Activated CD4-positive, alpha-beta T cell treated with anti-CD3 and anti-CD28 coated beads for 4 hours (primary cell): Measurements from ENCODE around the gene CCDC30.
A peak's percentile ranks its signal among the peaks of the same experiment; 100 is the strongest.
"Not testable (repeated sequence)": the region's sequence is repeated elsewhere in the genome, so short reads cannot be mapped to it uniquely, and the experiment has no call there.

Experiments used
- DNase-seq, 2 donors: peaks; one replicate each; pipeline ENCODE4 v3.0.0-alpha.2; 2020

The CCDC30 gene

DNA sequence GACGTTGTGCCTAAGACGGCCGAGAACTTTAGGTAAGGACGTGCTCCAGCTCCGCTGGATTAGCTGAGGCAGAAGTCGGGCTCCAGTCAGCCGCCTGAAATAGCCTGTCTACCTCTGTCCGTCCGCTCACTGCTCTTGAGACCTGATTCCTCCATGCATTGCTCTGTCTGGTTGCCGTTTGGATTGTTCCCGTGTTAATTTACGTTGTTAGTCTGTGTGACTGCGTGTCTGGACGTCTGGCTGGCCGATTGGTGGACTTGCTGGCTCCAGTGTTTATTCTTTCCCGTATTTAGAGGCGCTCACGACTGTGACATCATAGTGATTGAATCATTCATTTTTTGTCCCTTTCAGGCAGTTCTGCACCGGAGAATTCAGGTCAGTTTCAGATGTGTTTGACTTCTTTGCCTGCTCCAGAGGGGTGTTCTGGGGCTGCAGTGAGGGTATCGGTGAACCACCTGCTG, 195.8 kb downstream of the CCDC30 start:
- no peak for DNase-seq

- no peak for DNase-seq
These were observed 197.9 kb downstream of the CCDC30 start for GRCh38 chr1:42660907-42661500.

- DNase-seq, result no peak
These were observed 206.8 kb downstream of the CCDC30 start for GRCh38 chr1:42669936-42670335.

DNA sequence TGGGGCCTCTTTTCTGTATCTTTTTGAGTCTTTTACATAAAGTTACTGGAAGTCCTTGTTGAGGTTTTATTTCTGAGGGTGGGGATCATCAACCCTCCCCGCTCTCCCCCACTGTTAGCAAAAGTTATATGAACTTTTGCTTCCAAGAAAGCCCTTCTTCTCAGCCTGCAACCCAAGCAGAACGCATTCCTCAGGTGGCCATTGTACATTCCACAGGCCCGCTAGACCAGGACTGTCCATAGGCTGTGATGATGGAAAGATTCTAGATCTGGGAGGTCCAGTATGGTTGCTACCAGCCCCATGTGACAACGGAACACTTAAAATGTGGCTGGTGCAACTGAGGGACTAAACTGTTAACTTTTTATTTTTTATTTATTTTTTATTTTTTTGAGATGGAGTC, 207.3 kb downstream of the CCDC30 start:
- no peak for DNase-seq

DNA sequence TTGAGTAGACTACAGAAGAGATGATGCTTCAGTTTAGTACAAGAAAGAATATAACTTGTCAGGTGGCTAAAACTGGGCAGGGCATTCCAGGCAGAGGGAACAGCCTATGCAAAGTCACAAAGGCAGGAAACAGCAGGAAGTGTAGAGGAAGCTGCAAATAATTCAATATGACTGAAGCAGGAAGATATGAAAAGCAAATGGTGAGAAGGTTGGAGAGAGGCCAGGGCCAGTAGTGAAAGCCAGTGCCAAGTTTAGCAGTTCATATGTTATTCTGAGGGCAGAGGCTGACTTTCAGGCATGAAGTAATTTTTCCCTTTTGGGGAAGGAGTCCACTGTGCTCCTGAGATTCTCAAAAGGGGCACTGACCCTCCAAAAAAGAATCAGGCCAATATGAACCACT, 211.1 kb downstream of the CCDC30 start:
- DNase-seq, result no peak

GRCh38 chr1:42674682-42675081, 211.6 kb downstream of the CCDC30 start:
- no peak for DNase-seq

GRCh38 chr1:42675467-42675866, 212.4 kb downstream of the CCDC30 start:
- no peak for DNase-seq

- no peak for DNase-seq
These were observed 213.5 kb downstream of the CCDC30 start for GRCh38 chr1:42676534-42677087.

DNA sequence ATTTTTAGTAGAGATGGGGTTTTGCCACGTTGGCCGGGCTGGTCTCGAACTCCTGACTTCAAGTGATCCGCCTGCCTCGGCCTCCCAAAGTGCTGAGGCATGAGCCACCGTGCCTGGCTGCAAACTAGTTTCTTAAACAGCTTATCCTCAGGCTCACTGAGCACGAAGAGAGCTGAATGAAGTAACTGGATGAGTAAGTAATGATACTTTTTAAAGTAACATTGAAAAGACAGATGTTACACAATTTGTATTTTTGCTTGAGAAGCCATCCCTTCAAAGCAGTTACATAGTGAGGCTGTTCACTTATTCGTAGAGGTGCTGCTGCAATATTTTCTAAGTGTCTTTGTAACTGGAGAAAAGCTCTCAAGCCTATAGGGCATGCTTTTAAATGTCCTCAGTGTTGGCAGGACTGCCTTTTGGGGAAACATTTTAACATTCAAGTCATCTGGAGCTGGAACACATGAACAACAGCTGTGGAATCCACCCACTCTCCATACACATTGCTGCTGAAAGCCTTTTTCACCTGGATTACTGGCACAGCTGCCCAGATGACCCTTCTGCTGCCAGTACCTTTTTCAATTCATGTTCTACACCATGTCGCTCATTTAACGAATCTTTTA, 216.4 kb downstream of the CCDC30 start:
- no peak for DNase-seq

- DNase-seq, result no peak
These were observed 217.0 kb downstream of the CCDC30 start for GRCh38 chr1:42680055-42680454.

DNA sequence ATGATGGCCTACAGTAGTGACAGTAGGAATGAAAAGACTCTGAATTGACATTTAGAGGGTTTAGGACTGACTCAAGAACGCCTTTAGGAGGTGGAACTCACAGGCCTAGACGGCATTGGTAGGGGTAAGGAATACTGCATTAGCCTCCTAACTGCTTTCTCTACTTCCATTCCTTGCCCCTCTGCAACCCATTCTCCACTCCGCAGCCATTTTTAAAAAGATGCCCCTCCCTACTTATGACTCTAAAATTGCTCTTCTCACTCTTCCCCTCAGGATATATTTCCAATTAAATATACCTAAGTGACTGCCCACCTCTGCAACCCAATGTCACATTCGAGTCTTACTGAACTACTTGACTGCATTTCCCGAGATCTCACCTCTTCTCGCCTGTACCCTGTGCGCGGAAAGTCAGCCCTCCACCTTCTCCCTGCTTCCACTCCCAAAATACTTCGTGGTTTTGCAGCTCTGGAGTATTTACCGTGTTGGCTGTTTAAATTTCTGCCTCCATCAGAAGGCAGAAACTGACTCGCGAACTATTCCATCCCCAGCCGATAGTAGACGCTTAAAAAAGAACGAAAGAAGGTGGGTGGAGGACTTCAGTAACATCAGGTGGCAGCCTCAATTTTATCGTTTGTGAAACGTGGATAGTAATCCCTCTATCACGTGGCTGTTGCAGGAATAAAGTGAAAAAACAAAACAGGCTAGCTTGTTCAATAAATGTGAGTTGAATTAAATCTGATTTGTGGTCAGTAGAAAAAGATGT, 218.0 kb downstream of the CCDC30 start:
- peak; percentile 31 to 34 for DNase-seq

DNA sequence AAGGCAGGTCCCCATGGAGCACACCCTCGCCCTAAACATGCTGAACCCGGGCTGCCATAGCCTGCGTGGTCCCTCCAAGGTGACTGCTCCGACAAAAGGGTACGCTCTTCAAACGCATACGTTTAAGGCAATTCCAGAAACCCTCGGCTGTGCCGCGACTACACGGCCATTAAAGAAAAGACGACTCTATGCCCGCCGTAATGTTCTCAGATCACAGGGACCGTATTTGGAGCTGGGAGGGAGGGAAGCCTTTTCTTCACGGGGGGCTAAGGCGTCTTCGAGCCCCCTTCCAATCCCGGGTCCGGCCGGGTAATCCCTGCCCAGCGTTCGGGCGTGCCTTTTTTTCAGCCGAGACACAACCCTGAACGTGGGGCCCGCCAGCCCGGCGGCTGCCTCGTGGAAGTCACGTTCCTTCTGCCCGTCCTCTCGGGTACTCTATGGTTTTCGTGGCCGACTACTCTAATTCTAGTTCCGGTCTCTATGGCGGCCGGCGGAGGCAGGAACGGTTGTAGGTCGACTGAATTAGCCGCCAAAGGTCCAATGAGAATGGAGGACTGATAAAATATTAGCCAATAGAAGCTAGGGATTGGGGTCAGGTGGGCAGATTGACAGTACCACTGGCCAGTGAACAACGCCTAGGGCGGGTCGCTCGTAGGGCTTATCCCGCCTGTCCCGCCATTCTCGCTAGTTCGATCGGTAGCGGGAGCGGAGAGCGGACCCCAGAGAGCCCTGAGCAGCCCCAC, 218.8 kb downstream of the CCDC30 start, which contains the start of gene YBX1:
Gene YBX1 (plus strand): TSS at position 678 of the 743 bp plus-strand sequence. CDS start 148 bp downstream, outside the sequence.
- peak; percentile 93 to 95 for DNase-seq

DNA sequence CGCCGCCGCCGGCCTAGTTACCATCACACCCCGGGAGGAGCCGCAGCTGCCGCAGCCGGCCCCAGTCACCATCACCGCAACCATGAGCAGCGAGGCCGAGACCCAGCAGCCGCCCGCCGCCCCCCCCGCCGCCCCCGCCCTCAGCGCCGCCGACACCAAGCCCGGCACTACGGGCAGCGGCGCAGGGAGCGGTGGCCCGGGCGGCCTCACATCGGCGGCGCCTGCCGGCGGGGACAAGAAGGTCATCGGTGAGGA, 219.3 kb downstream of the CCDC30 start:
- DNase-seq, result not testable (repeated sequence)

- DNase-seq, result peak; percentile 55 to 60
These were observed 219.8 kb downstream of the CCDC30 start for GRCh38 chr1:42682739-42683531.

- DNase-seq, result peak in 1 of 2 donors; percentile 7
These were observed 221.1 kb downstream of the CCDC30 start for GRCh38 chr1:42684139-42684538.

- DNase-seq, result no peak
These were observed 223.3 kb downstream of the CCDC30 start for GRCh38 chr1:42686418-42686817.

- DNase-seq, result no peak
These were observed 226.8 kb downstream of the CCDC30 start for GRCh38 chr1:42689912-42690311.

GRCh38 chr1:42690477-42691156, 227.5 kb downstream of the CCDC30 start:
- no peak for DNase-seq

DNA sequence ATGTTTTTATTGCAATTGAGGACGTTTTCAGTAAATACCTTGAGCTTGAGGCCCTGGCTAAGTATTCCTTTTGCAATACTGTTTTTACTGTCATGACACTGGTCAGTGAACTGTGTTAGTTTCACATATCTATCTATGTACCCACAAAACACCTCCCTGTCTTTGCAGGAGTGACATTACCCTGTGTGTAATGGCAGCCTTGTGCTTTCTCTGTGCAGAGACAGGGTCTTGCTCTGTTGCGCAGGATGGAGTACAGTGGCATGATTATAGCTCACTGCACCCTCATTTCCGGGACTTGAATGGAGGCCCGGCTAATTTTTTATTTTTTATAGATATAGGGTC, 228.0 kb downstream of the CCDC30 start:
- DNase-seq, result no peak

- DNase-seq, result no peak
These were observed 229.4 kb downstream of the CCDC30 start for GRCh38 chr1:42692461-42692860.

DNA sequence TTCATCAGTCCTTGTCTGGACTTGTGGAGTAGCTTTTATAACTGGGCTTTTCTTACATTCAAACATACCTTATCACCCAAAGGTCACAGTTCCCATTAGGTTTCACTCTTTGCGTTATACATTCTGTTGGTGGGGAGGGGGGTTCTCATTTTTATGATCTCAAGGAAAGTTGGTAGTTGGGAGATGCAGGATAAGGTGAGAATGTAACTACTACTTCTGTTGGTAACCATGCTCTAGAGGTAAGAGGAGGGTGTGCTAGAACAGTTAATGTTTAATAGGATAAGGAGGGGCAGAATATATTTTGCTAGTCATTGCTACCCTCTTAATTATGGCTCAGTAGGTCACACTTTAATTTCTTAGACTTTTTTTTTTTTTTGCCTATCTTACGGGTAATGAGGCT, 229.8 kb downstream of the CCDC30 start:
- DNase-seq, result no peak
